Ammon's horn (tissue), 1 donor: ENCODE measurements around the gene CCNY.

Source experiments
- DNase-seq: peaks from one replicate; pipeline ENCODE4 v3.0.0-alpha.2; 2016; ENCODE audit warnings: low spot score

Gene CCNY

DNA sequence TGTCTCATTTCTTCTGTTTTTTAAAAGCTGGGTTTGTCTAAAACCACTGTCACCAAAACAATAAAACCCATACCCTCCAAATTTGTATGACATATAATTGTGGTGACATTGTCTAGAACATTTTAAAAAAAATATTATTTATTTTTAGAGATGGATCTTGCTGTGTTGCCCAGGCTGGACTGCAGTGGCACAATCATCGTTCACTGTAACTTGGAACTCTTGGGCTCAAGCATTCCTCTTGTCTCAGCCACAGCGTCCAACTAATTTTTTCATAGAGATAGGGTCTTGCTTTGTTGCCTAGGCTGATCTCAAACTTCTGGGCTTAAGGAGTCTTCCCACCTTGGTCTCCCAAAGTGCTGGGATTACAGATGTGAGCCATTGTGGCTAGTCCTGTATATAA lies 116.5 kb downstream of the CCNY start:
- DNase-seq: no peak

DNA sequence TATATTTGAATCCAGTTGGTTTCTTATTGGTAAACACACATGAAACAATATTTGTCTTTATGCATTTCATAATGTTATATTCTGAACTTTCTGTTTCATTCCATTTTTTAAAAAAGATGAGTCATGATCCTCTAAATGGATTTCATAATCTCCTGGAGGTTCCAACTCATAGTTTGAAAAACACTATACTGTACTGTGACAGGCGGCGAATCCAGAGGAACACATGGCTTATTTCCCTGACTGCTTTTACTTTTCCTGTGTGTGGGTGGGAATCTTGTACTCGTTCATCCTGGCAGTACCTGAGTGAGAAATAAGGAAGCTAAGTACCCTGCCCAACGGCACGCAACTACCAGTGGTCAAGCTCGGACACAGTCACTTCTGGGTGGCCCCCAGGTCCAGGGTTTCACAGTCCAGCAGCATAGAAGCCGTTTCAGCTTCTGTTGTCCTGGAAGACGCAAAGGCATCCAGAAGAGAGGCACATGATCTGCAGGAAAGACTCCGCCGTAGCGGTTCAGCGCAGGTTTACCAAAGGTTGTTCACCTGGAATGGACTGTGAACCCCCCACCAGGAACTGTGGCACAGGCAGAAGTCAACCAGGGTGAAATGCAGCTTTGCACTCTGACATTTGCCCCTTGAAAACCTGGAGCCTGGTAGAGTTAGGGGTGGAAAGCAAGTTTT lies 117.7 kb downstream of the CCNY start:
- DNase-seq: no peak

DNA sequence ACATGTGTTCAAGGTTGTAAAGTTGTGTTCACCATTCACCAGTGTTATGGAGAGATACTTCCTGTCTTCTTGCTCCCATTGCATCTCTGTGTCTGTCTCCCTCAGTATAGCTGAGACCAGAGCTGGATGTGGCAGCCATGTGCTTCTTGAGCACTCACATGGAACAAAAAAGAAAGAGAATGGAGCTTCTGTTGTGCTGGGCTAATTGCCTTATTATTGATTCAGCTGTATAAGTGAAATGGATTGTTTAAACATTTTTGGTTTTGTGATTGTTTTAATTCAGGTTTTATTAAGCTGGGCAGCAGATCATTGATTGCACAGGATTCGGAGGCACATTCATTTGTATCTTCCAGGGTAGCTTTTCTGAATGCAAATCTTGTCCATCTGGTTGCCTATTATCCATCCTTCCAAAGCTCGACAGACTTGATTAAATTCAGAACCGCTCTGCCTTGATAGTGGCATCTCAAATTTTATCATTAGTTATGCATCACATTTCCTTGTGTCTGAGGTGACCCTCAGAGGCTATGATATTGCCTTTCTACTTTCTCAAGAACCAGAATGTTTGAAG lies 119.9 kb downstream of the CCNY start:
- DNase-seq: no peak

DNA sequence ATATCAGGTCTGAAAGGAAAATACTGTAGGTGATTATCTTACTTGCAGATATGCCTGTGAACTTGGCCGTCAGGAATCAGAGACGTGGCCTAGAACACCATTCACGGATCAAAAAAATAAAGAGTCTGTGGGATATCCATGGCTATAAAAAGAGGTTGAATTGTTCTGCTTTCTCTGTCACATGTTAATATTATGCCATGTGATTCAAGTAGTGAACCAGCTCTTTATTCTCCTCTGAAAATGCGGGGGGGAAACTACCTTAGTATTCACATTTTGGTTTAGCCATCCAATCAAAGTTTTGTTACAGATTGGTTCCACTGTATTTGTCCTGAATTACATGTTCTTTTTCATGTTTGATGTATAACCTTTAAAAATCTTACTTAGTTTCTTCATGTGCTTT lies 120.5 kb downstream of the CCNY start:
- no peak for DNase-seq

GRCh38 chr10:35458500-35459448 lies 122.5 kb downstream of the CCNY start:
- peak; percentile 54 for DNase-seq

- DNase-seq: no peak
These were observed 123.1 kb downstream of the CCNY start for GRCh38 chr10:35459449-35459847.

GRCh38 chr10:35460852-35461460 lies 124.6 kb downstream of the CCNY start:
- DNase-seq: no peak

DNA sequence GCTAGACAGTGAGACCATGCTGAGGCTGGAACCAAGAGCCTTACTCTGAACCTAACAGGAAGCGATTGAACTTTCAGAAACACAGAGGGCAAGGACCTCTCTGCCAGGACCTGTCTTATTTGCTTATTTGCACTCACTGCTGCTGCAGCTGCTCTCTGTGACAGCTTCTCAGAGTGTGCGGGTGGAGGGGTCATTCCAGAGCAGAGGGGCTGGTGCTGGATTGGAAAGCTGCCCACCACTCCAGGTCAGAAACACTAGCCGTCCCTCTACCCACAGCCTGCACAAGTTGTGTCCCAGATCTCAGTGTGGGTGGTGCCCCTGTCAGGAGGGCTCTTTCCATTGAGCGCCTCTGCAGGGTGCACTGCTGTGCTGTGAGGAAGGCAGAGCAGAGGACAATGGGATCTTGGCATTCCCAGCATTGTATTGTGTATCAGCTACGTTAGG lies 126.2 kb downstream of the CCNY start:
- DNase-seq: peak; percentile 78

DNA sequence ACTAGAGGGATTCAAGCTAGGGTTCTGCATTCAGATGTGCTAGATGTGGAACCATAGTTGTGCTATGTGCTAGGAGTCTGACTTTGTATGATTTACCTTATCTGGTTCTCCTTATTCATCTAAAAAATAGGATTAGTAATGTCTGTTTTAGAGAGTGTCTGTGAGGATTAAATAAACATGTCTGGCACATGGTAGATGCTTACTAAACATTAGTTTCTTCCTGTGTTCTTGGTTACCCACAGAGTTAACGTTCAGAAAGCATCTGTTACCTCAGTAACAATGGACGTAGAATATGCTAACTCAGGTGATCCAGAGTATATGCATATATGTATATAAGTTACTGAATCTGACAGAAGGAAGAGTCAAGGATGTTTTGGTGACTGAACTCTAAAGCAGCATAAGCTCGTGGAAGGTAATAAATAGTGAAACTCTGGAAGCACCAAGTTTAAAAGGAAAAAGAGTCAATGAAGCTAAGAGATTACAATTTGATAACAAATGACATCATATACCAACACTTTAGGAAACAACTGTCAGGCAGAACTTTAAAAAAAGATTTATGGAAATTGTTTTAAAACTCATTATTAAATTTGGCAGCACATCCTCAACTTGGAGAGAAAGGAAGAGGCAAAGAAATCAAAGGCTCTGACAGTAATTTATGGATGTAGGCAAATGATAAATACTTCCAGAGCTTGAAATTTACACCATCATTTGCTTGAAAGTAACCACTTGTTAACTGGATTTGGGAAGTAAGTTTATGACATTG lies 127.0 kb downstream of the CCNY start:
- no peak for DNase-seq

DNA sequence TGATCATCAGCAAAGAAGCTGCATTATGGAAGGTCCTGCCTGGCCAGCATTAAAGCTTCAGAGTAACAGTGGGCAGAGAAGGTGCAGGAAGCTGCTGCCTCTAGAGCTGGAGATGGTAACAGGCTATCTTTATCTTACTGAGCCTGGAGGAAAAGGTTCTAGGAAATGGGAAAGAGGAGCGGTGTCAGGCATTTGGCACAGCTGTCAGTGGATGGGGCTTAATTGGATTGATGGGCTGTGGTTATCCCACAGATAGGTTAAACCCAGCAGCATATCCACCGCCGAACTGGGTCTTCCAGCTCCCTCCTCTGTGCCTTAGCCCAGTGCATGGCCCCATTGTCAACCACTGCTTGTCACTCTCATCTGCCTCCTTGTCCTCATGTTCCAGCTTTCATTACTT lies 127.6 kb downstream of the CCNY start:
- no peak for DNase-seq

GRCh38 chr10:35464825-35465456 lies 128.6 kb downstream of the CCNY start:
- DNase-seq: no peak

DNA sequence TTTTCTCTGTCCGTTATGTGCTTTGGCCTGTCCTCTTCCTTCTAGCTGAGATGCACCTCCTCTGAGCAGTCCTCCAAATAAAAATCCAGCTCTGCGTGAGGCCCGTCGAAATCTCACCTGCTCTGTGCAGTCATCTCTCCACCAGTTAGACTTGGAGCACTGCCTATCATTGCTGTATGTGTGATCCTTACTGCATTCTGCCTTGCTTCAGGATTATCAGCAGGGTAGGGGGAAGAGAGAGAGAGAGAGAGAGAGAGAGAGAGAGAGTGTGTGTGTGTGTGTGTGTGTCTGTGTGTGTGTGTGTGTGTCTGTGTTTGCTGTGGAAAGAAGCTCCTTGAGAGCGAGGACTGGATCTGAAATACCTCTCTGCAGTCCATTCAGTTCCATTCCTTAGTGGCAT lies 129.4 kb downstream of the CCNY start:
- no peak for DNase-seq

DNA sequence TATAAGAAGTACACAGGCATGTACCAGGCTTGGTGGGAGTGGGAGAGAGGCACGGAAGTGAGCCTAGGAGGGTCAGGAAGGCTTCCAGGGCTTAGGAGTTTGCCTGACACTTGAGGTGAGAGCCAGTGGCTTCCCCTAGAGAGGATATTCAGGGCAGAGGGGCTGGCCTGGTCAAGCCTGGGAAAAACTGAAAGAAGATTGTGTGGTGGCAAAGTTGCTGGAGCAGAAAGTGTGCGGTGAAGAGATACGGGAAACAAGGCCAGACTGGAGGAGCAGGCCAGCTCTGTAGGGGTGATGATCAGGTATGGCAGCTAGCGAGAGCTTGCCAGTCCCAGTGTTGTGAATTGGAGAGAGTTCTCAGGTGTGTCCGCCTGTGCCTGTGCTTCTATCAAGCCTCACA lies 129.9 kb downstream of the CCNY start:
- DNase-seq: no peak

DNA sequence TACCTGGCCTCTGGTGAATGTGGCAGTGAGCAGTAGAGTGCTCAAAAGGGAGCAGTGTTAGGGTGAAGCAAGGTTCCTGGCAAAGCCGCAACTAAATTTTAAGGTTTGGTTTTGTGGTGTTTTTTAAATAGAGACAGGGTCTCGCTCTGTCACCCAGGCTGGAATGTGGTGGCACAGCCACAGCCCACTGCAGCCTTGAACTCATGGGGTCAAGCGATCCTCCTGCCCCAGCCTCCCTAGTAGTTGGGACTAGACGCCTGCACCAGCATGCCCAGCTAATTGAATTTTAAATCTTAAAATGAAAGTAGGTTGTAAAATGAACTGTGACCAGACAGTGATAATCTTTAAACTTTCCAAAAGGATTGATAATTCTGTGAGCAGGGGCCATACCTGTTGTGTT lies 130.4 kb downstream of the CCNY start:
- no peak for DNase-seq

- DNase-seq: no peak
These were observed 130.9 kb downstream of the CCNY start for GRCh38 chr10:35467186-35467585.

GRCh38 chr10:35470248-35470924 lies 134.1 kb downstream of the CCNY start:
- peak; percentile 76 for DNase-seq

DNA sequence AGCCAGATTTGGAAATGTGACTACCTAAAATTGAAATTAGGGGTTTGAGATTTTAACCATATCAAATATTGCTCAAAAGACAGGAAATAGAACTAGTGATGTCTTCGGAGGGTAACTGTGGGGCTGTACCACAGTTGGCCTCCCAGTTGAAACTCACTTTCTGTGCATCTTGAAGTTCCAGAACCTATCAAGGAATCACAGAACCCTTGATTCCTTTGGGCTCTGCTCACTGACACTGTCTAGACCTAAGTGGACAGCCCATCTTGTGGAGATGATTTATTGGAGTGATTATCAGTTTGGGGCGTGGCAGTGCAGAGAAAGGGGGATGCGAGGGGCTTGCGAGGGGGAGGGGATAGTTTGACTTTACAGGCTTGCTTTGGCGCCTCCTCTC lies 134.6 kb downstream of the CCNY start:
- DNase-seq: no peak

DNA sequence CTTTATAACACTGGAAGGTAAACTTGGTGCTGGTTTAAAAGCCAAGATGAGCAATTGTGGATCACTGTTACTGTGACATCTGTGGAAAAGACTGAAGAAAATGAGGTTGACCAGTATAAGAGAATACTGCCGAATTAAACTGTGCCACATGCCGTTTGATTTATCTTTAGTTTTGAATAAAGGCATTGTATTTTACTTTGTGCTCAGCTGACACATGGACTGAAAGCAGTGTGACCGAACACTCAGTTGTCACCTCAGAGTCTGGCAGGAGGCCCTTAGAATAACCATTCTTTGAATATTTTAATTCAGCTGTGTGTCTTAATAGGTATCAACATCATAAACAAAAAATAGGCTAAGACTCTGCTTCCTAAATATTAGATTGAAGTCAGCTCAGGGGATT lies 135.1 kb downstream of the CCNY start:
- DNase-seq: no peak

- DNase-seq: no peak
These were observed 143.8 kb downstream of the CCNY start for GRCh38 chr10:35480142-35480541.

DNA sequence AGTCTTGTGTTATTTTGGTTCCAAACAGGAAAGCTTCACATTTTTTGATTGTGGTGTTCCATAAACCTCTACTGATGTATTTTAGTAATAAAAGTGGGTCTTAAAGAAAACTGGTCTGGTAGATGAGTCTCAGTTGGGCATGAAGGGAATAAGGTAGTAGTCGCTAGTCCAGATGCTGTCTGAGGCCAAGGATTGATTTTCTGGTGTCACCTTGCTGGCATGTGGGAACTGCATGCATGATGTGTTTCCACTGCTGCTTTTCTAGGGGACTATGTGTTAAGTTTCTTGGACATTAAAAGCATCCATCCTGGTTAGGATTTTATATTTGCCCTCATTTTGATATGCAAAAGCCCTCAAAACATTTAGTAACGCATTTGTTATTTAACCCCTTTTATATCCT lies 145.1 kb downstream of the CCNY start:
- DNase-seq: no peak
